ENCODE results near the gene FBXL19.

- no peak for TF ChIP-seq ZNF761 (CRISPR knock-in tag; conservative IDR thresholded peaks at IDR 0.05)
- TF ChIP-seq, protein P1, sequence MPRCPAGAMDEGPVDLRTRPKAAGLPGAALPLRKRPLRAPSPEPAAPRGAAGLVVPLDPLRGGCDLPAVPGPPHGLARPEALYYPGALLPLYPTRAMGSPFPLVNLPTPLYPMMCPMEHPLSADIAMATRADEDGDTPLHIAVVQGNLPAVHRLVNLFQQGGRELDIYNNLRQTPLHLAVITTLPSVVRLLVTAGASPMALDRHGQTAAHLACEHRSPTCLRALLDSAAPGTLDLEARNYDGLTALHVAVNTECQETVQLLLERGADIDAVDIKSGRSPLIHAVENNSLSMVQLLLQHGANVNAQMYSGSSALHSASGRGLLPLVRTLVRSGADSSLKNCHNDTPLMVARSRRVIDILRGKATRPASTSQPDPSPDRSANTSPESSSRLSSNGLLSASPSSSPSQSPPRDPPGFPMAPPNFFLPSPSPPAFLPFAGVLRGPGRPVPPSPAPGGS (CRISPR knock-in tag; IDR thresholded peaks at IDR 0.05): no peak
Observed at GRCh38 chr16:30964574-30965226, 41.3 kb downstream of the FBXL19 start.

Data from HepG2 (cell line).